Activated CD8-positive, alpha-beta memory T cell treated with anti-CD3 and anti-CD28 coated beads for 48 hours (primary cell): ENCODE measurements around the gene TDRD9.

Experiments used
- DNase-seq, 3 experiments: peaks; one replicate each; pipeline ENCODE4 v3.0.0-alpha.2; 2020; ENCODE audit warnings: low read depth in 2 of 3, low spot score in 2 of 3

The TDRD9 gene

DNA sequence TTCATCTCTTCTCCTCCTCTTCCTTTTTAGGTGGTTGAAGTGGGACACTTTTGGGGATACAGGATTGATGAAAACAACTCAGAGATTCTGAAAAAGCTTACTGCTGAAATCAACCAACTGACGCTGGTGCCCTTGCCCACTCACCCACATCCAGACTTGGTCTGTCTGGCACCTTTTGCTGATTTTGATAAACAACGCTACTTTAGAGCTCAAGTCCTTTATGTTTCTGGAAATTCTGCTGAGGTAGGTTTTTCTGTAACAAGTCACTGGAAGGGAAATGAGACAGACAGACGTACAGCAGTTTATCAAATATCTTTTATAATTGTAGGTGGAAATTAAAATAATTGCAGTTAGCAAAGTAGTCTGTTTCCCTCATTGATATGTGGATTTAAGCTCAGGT, 97.3 kb downstream of the TDRD9 start:
- no peak for DNase-seq

DNA sequence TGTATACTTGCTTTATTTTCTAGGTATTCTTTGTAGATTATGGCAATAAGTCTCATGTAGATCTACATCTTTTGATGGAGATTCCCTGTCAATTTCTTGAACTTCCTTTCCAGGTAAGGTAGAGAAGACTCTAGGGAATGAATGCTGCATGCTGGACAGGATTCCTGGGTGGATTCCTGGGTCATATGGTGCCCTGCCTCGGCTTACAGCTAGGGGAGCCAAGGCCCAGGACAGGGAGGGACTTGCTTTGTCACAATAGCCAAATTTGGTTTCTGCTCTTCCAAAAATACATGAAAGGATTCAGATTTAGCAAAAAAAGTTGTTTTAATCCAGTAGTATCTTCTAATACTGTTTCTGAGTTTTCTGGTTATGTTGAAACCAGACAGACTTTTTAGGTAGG, 97.8 kb downstream of the TDRD9 start:
- DNase-seq, result no peak

DNA sequence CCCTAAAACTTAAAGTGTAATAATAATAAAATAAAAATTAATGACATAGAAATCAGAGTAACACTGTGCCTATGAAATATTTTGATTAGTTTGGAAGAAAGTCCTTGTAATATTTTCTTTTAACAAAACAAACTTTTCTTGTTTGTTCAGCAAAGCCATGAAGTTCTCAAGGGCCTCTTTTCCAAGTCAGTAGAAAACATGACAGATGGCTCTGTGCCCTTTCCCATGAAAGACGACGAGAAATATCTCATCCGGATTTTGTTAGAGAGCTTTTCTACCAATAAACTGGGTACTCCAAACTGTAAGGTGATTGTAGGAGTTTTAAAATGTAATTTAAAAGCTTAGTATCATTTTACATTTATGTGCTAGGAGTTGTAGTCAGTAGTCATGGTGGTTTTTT, 102.7 kb downstream of the TDRD9 start:
- DNase-seq, result no peak

DNA sequence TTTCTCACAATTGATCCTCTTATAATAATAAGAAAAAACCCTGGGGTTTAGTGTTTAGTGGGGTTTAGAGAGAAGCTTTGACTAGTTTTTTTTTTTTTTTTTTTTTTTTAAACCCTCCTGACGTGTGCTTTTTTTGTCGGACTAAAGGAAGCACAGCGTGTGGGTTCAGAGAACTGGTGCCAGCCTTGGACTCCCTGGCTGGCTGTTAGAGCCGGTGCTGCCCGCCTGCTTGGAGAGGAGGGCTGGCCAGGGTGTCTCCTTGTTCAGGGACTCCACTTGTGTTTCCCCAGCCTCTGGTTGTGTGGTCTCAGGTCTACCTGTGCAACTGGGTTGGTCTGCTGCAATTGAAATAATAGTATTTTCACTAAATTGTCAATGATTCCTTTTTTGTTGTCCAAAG, 103.1 kb downstream of the TDRD9 start:
- DNase-seq, result no peak

DNA sequence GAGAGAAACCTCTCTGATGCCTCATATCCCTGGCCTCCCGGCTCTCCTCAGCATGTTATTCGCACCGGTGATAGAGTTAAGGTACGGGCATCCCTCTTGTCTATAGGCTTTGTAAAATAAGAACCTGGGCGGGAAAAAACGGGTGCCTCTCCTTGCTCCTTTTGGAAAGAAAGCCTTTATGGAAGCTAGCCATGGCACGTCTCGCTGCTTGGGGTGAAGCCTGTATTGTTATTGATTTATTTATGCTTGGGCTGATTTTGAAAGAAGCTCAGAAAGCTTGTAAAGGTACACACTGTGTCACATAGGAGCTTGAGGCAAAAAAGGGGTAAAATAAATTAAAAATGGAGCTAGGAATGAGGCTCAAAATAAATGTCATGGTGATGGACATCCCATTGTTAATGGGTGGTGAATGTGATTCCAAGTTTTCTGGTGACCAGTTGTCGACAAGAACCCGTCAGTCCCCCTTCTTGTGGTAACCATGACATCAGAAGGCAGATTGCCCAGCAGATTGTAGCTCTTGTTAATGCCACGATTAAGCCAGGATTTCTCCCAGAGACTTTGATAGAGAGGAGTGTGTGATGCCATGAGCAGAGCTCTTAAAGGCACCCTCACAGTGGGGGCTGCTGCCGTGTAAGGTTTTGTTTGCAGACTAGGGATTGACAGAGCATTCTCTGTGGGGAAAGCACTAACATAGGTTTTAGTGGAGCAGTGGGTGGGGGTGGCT, 106.9 kb downstream of the TDRD9 start:
- DNase-seq, result no peak

DNA sequence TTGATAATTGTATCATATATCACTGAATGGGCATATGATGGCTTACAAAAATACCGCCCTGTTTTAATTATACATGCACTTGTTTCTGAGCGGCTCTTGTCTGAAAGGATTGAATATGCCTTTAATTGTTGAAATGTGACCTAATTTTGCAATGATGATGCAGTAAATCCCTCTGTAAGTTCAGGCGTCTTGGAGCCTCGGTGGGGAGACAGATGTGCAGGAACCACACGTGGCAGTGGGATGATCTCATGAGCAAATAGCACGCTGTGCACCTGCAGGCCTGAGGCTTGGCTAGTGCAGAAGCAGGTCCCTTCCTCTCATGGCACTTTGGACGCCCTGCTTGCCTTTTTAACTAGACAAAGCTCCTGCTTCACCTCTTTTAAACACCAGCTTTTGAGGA, 108.0 kb downstream of the TDRD9 start:
- DNase-seq, result no peak

DNA sequence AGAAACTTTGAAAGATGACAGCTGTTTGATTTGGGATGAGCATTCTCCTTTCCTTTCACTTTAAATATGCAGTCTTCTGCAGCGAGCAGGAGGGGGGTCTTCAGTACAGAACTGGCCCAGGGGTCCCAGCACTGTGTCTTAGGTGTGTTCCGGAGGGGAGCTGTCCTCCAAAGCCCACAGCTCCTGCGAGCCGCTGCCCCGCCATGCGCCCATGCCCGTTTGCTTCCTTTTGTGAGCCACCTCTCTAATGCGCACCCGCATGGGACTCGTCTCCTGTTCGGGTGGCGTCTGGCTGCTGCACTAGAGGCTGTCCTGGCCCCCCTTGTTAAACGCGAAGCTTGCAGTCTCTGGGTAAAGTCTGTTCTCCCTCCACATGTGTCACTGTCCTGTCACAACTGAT, 108.8 kb downstream of the TDRD9 start:
- DNase-seq, result no peak

DNA sequence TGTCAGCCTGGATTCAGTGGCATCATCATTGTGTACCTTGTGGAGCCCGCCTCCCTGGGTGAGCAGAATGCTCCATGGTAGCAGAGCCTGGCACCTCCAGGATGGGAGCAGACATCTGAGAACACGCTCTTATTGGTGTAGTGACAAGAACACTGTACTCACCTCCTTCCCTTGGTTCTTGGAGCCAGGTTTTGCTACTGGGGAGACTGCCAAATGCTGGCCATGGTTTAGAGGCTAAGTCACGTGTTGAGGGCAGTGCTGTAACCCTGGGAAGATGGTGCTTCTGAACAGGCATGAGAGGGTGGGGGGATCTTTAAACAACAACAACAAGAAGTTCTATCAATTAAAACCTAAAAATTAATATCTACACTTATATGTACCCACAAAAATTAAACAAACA, 109.6 kb downstream of the TDRD9 start:
- no peak for DNase-seq

DNA sequence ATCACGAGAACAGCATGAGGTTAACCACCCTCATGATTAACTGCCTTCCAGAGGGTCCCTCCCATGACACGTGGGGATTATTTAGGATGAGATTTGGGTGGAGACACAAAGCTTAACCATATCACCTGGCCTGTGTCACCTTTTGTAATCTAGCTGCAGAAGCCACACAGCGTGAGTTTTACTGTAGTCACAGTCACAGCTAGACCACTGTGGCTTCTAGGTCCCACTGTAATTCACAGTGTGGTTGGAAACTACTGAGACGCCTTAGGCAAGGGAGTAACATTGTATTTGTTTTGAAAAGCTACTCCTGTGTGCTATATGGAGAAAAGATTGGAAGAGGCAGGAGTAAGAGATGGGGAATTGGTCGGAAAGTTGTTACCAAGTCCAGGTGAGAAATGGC, 111.0 kb downstream of the TDRD9 start:
- no peak for DNase-seq

DNA sequence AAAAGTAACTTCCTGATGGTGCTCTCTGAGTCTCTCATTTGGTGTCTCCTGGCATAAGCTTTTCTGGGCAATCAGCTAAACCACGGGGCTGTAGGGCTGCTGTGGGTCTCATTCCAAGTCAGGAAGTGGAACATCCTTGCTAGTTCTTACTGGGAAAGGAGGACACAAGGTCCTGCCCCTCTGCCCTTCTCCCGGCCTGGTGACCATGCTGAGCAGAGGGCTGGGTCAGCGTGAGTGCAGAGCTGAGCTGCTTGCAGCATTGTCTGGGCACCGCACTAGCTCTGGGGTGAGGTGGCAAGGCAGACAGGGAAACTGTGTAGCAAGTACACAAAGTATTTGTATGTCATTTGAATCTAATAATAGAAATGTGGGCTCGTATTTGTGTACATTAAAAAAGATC, 112.3 kb downstream of the TDRD9 start:
- no peak for DNase-seq

DNA sequence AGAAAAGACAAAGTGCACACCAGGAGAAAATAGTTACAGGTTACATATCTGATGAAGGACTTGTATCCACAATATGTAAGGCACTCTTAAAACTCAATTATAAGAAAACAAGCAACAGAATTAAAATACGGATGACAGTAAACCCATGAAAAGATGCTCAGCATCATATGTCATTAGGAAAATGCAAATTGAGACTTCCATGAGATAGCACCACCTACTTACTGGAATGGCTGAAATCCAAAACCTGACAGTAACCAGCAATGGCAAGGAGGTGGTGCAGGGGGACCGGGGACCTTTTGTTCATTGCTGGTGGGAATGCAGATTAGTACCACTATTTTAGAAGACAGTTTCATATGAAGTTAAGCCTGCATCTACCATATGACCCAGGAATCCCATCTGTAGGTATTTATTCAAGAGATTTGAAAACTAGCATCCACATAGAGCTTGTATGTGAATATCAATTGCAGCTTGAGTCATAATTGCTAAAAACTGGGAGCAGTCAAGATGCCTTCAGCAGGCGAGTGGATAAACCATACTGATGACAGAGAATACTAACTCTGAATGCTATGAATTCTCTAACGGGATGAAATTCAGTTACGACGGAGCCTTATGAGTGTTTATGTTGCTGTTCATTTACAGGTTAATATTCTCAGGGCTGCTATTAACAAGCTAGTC, 113.3 kb downstream of the TDRD9 start:
- DNase-seq, result no peak

DNA sequence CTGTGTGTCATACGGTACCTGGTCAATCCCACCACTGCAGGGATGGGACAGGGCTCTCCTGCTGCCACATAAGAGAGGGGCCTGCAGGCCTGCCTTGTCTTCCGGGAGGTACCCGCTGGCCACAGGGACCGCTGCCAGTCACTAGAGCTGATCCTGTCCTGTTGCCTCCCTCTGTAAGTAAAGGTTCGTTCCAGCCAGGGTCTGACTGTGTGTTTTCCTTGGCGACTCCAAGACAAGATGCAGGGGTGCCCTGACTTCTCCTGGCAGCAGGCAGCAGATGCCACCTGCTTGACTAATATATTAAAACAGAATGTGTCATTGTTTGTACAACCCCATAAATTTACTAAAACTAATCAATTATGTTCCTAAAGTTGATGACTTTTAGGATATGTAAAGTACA, 115.8 kb downstream of the TDRD9 start:
- no peak for DNase-seq

DNA sequence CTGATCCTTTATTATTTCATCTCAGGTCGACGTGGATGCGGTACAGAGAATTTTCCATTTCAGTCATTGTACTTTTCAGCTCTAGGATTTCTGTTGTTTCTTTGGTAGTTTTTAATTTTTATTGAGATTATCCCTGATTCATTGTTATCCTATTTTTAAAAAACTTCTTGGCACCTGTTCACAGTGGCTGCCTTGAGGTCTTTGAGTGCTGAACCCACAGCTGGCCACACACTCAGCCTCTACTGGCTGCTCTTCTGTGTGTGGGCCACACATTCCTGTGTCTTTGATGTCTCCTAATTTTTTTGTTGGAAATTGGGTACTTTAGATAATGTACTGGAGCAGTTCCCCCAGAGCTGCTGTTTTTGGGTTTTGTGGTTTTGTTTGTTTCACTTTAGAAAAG, 119.5 kb downstream of the TDRD9 start:
- DNase-seq, result no peak

DNA sequence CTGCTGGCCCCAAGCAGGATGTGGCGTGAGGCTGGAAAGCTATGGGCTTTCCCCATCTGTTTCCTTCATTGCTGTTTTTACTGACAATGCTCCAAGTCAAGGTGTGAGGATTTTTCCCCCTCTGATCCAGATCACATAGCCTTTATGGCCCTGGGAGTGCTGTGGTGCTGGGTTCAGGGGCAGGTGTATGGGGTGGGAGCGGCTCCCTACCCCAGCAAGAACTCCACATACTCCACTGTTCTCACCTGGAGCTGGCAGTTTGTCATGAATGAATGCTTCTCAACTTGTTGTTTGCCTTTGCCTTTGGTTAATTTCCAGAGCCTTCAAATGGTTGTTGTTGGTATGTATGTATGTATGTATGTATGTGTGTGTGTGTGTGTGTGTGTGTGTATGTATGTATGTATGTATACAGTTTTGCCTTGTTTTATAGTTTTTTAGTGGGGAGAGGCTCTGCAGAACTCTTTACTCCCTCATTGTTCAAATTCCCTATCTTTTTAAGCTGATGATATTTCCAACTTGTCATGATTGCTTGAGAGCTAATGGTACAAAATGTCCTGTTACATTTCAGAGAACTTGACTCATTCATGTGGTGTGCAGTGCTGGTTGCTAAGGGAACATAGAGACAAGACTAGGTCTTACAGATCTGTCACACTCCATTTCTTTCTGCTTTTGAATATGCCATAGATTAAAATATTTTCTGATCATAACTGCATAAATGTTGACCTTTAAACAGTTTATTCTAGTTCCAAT, 120.7 kb downstream of the TDRD9 start:
- DNase-seq, result no peak

DNA sequence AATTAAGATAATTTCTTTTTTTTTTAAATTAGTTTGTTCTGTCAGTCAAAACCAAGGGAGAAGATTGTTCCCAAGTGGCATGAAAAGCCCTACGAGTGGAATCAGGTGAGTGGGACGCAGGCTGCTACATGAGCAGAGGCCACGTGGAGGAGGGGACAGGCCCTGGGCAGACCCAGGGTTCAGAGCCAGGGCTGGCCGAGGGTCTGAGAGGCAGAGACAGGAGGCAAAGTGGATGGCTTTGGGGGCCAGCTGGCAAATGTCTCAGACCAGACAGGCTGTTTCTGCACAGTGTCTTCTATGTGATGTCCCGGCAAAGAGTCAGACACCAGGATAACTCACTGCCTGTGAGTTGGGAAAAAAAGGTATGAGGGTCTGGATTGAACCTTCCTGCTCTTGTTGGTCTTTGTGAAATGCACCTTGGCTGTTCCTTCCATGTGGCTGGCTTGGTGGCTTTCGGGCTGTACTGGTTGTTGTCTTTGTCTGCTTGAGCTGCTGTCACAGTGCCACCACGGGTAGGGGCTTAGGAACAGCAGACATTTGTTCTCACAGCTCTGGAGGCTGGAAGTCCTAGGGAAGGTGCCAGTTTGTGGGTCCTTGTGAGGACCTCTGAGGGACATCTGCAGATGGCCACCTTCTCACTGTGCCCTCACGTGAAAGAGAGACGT, 121.5 kb downstream of the TDRD9 start:
- no peak for DNase-seq

DNA sequence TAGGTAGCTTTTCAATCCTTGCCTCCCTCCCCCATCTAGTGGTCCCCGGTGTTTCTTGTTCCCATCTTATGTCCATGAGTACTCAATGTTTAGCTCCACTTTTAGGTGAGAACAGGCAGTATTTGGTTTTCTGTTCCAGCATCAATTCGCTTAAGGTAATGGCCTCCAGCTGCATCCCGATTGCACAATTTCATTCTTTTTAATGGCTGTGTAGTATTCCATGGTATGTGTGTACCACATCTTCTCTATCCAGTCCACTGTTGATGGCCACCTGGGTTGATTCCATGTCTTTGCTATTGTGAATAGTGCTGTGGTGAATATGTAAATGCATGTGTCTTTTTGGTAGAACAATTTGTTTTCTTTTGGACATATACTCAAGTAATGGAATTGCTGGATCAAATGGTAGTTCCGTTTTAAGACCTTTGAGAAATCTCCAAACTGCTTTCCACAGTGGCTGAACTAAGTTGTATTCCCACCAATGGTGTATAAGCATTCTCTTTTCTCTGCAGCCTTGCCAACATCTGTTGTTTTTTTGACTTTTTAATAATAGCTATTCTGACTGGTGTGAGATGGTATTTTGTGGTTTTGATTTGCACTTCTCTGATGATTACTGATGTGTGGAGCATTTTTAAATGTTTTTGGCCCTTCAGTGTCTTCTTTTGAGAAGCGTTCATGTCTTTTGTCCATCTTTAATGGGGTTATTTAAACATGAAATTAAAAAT, 123.0 kb downstream of the TDRD9 start:
- no peak for DNase-seq

DNA sequence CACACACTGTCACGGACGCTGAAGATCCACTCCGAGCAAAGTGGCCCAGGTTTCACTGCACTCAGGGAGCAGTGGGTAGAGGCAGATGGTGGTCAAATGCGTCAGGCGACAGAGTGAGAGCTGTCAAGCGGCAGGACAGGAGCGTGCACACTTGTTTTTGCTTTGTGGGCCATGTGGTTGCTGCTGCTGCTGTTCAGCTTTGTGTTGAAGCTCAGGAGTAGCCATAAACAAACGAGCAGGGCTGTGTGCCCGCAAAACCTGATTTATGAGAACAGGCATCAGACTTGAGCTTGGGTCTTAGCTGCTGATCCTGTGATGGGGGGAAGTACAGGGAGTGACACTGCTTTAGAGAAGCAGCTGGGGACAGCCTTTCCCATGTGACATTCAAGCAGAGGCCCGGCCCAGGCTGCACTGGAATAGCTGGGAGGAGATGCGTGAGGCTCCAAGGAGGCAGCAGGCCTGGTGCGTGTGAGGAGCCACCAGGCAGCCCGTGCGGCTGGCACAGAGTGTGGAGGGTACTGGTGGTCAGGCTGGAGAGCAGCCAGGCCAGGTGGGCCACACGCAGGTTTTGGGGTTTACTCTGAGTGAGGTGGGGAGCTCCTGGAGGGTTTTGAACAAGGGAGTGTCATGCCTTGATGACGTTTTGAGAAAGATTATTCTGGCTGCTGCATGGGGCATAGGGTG, 126.1 kb downstream of the TDRD9 start:
- no peak for DNase-seq

DNA sequence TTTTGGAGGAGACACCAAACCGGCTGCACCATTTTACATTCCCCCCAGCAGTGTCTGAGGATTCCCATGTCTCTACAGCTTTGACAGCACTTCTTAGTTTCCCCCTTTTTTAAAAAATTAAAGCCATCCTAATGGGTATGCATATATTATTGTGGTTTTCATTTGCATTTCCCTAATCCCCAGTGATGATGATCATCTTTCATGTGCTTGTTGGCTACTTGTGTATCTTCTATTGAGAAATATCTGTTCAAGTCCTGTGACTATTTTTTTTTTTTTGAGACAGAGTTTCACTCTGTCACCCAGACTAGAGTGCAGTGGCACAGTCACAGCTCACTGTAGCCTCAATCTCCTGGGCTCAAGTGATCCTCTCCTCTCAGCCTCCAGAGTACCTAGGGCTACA, 134.0 kb downstream of the TDRD9 start:
- DNase-seq, result no peak

DNA sequence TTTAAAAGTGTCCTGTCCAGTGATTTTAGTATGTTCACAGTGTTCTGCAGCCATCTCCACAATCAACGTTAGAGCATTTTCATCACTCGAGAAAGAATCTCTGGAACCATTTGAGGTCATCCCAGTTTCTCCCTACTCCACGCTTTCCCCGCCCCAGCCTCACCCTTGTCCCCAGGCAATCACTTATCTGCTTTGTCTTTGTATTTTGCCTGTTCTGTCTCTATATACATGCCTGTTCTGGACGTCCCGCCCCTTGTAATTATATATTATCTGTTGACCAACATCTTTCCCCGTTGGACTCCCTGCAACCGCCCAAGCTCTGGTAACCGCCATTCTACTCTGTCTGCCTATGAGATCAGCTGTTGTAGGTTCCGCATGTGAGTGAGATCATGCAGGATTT, 135.7 kb downstream of the TDRD9 start:
- no peak for DNase-seq

DNA sequence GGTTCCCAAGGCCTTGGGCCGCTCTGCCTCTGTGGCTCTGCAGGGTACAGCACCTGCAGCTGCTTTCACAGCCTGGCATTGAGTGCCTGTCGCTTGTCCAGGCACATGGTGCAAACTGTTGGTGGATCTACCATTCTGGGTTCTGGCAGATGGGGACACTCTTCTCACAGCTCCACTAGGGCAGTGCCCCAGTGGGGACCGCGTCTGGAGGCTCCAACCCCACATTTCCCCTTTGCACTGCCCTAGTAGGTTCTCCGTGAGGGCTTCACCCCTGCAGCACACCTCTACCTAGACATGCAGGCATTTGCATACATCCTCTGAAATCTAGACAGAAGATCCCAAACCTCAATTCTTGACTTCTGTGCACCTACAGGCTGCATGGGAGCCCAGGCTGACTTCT, 138.0 kb downstream of the TDRD9 start:
- no peak for DNase-seq
